Activated CD4-positive, alpha-beta T cell treated with anti-CD3 and anti-CD28 coated beads for 36 hours (primary cell): Measurements from ENCODE around the gene KIF3B. TPM values are rescaled to one million over a fixed set of nuclear protein-coding genes. Genes with fewer than 3 reads are reported as not detected.
"Not testable (repeated sequence)": the region's sequence is repeated elsewhere in the genome, so short reads cannot be mapped to it uniquely, and the experiment has no call there.

Source experiments
- ATAC-seq: fragments of 200-7000 bp; cut with Tn5 transposase; one replicate; pipeline ENCODE4 v1.10.0; 2021; ENCODE audit warnings: mild to moderate bottlenecking, moderate library complexity
- CTCF ChIA-PET: fragments of 350-600 bp; sonication (Branson Sonifier 250); formaldehyde crosslinking; loops from one replicate; lab custom pipeline; 2021; ENCODE audit warnings: antibody characterized with exemption; lab: Charles Lee
- POLR2A ChIA-PET: fragments of 350-600 bp; sonication (Branson Sonifier 250); formaldehyde crosslinking; loops from one replicate; lab custom pipeline; 2021; ENCODE audit warnings: antibody characterized with exemption, inconsistent platforms; lab: Charles Lee
- DNase-seq: peaks from one replicate; pipeline ENCODE4 v3.0.0-alpha.2; 2020
- H3K27ac Mint-ChIP-seq: one replicate; pipeline ENCODE4 v1.8.0; 2021; ENCODE audit warnings: mixed read lengths
- H3K27me3 Mint-ChIP-seq: one replicate; pipeline ENCODE4 v1.8.0; 2021; ENCODE audit warnings: mixed read lengths
- H3K36me3 Mint-ChIP-seq: one replicate; pipeline ENCODE4 v1.8.0; 2021; ENCODE audit warnings: low read depth, mixed read lengths
- H3K4me1 Mint-ChIP-seq: one replicate; pipeline ENCODE4 v1.8.0; 2021; ENCODE audit warnings: mixed read lengths
- H3K4me3 Mint-ChIP-seq: one replicate; pipeline ENCODE4 v1.8.0; 2021; ENCODE audit warnings: mild to moderate bottlenecking, moderate library complexity, mixed read lengths
- H3K9me3 Mint-ChIP-seq: one replicate; pipeline ENCODE4 v1.8.0; 2021; ENCODE audit warnings: low read depth, mixed read lengths
- intact Hi-C, 2 experiments: fragments of 100-400 bp; cut with DNase I in 1 of 2; cut with micrococcal nuclease in 1 of 2; formaldehyde crosslinking; loops; one replicate each; pipeline versions ENCODE4 v1.14.2 to v1.15.1; 2022 to 2024; cut with DNase I, micrococcal nuclease
- total RNA-seq, 2 experiments: library from RNA; stranded (reverse); gene quantifications; one replicate each; pipeline ENCODE4 v1.2.3, GENCODE V29; 2021

The KIF3B gene
- total RNA-seq, 2 experiments from 2014 or later: 39.9 to 40.7 TPM

GRCh38 chr20:32248043-32248442 is 29.4 kb upstream of the KIF3B start:
- ChIA-PET CTCF (no interaction called here), POLR2A (interaction anchor here (0.6 to 0.7 kb wide), 2 partner anchors 39 to 43 kb away, joined by 4 read pairs; no protein-coding TSS in a partner anchor)
- DNase-seq (peak; percentile 40), ATAC-seq (no peak)
- Mint-ChIP-seq H3K36me3 (peaks cover 8% of the 10 kb centered on the region), H3K9me3 (peaks cover 2% of the 10 kb centered on the region), H3K27ac (peak overlapping the region; percentile 78), H3K27me3 (no peaks in the 10 kb centered on the region), H3K4me3 (no peak overlapping the region), H3K4me1 (peaks cover 66% of the 10 kb centered on the region)
- intact Hi-C loops: loop anchor here in 1 of 2 experiments (2.0 kb wide), 1 partner anchor 85 kb away; no protein-coding TSS in a partner anchor

GRCh38 chr20:32249030-32249738 is 28.3 kb upstream of the KIF3B start:
- H3K9me3 Mint-ChIP-seq: peaks cover 8% of the 10 kb centered on the region
- no peaks in the 10 kb centered on the region for H3K27me3 Mint-ChIP-seq
- ATAC-seq (peak; percentile 67), DNase-seq (peak; percentile 60)
- ChIA-PET CTCF (no interaction called here), POLR2A (interaction anchor here (0.5 to 1.0 kb wide), 4 partner anchors 28 to 68 kb away, joined by 3 read pairs; partner anchors contain the start of gene KIF3B)
- peak overlapping the region; percentile 28 for H3K4me3 Mint-ChIP-seq
- intact Hi-C loops: loop anchor here (1.0 to 2.0 kb wide), 5 partner anchors 17 to 106 kb away; partner anchors contain the start of gene KIF3B (in 1 of the 2)
- peaks cover 75% of the 10 kb centered on the region for H3K4me1 Mint-ChIP-seq
- peaks cover 10% of the 10 kb centered on the region for H3K36me3 Mint-ChIP-seq
- H3K27ac Mint-ChIP-seq: peak overlapping the region; percentile 84

- CTCF ChIA-PET: interaction anchor here (1.3 kb wide), 1 partner anchor 16 kb away, joined by 3 read pairs; no protein-coding TSS in a partner anchor
- no peak for ATAC-seq
- intact Hi-C loops: loop anchor here in 1 of 2 experiments (10.0 kb wide), 1 partner anchor 713 kb away; no protein-coding TSS in a partner anchor
- Mint-ChIP-seq H3K36me3 (peaks cover 10% of the 10 kb centered on the region), H3K27me3 (no peaks in the 10 kb centered on the region), H3K9me3 (peaks cover 8% of the 10 kb centered on the region), H3K4me3 (peak overlapping the region; percentile 65), H3K27ac (peak overlapping the region; percentile 98), H3K4me1 (peaks cover 74% of the 10 kb centered on the region)
- POLR2A ChIA-PET: interaction anchor here (0.6 to 1.8 kb wide), 3 partner anchors 34 to 205 kb away, joined by 3 to 30 read pairs (median 3); no protein-coding TSS in a partner anchor
- peak; percentile 32 for DNase-seq
These were observed 26.0 kb upstream of the KIF3B start for GRCh38 chr20:32251470-32251869.

GRCh38 chr20:32252189-32252588 is 25.3 kb upstream of the KIF3B start:
- H3K4me1 Mint-ChIP-seq: peaks cover 77% of the 10 kb centered on the region
- intact Hi-C loops: loop anchor here (1.0 to 10.0 kb wide), 9 partner anchors 25 to 713 kb away; partner anchors contain the start of genes ASXL1 (in 1 of the 2), KIF3B (in 1 of the 2), PLAGL2 (in 1 of the 2) and POFUT1 (in 1 of the 2)
- peak; percentile 72 for ATAC-seq

GRCh38 chr20:32260973-32261372 is 16.5 kb upstream of the KIF3B start:
- CTCF ChIA-PET: interaction anchor here (0.9 kb wide), 1 partner anchor 31 kb away, joined by 3 read pairs; no protein-coding TSS in a partner anchor
- H3K27me3 Mint-ChIP-seq, intact Hi-C loops, DNase-seq, H3K4me3 Mint-ChIP-seq, H3K9me3 Mint-ChIP-seq, ATAC-seq, POLR2A ChIA-PET, H3K36me3 Mint-ChIP-seq, H3K27ac Mint-ChIP-seq: not testable (repeated sequence)
- peaks cover 13% of the 10 kb centered on the region for H3K4me1 Mint-ChIP-seq

More at GRCh38 chr20:32252189-32252588, 25.3 kb upstream of the KIF3B start:
- POLR2A ChIA-PET: interaction anchor here (0.6 to 1.8 kb wide), 5 partner anchors 12 to 48 kb away, joined by 3 to 30 read pairs (median 3); no protein-coding TSS in a partner anchor
- peak; percentile 93 for DNase-seq
- H3K9me3 Mint-ChIP-seq: peaks cover 8% of the 10 kb centered on the region
- peak overlapping the region; percentile 98 for H3K27ac Mint-ChIP-seq
- CTCF ChIA-PET: interaction anchor here (1.0 to 2.5 kb wide), 3 partner anchors 12 to 34 kb away, joined by 3 to 11 read pairs (median 3); no protein-coding TSS in a partner anchor
- peaks cover 10% of the 10 kb centered on the region for H3K36me3 Mint-ChIP-seq
- H3K27me3 Mint-ChIP-seq: no peaks in the 10 kb centered on the region
- peak overlapping the region; percentile 65 for H3K4me3 Mint-ChIP-seq

GRCh38 chr20:32261644-32262043 is 15.8 kb upstream of the KIF3B start:
- DNase-seq: no peak
- POLR2A ChIA-PET: no interaction called here

GRCh38 chr20:32263398-32263954 is 14.0 kb upstream of the KIF3B start:
- Mint-ChIP-seq H3K4me1 (no peaks in the 10 kb centered on the region), H3K36me3 (no peaks in the 10 kb centered on the region), H3K27me3 (no peaks in the 10 kb centered on the region), H3K4me3 (no peak overlapping the region), H3K27ac (no peak overlapping the region), H3K9me3 (no peaks in the 10 kb centered on the region)
- CTCF ChIA-PET: no interaction called here
- DNase-seq (no peak), ATAC-seq (no peak)
- intact Hi-C loops: no loop called here
- POLR2A ChIA-PET: no interaction called here

More at GRCh38 chr20:32261644-32262043, 15.8 kb upstream of the KIF3B start:
- no peak overlapping the region for H3K27ac Mint-ChIP-seq
- H3K4me1 Mint-ChIP-seq: peaks cover 8% of the 10 kb centered on the region
- no peaks in the 10 kb centered on the region for H3K27me3 Mint-ChIP-seq
- H3K9me3 Mint-ChIP-seq: no peaks in the 10 kb centered on the region
- CTCF ChIA-PET: interaction anchor here (0.6 kb wide), 1 partner anchor 128 kb away, joined by 3 read pairs; no protein-coding TSS in a partner anchor
- ATAC-seq: no peak
- H3K4me3 Mint-ChIP-seq: no peak overlapping the region
- intact Hi-C loops: no loop called here
- no peaks in the 10 kb centered on the region for H3K36me3 Mint-ChIP-seq

- intact Hi-C loops: no loop called here
- H3K4me1 Mint-ChIP-seq: peaks cover 12% of the 10 kb centered on the region
- H3K27ac Mint-ChIP-seq: no peak overlapping the region
- DNase-seq (no peak), ATAC-seq (no peak)
- POLR2A ChIA-PET: no interaction called here
- H3K9me3 Mint-ChIP-seq: peaks cover 2% of the 10 kb centered on the region
- H3K36me3 Mint-ChIP-seq: no peaks in the 10 kb centered on the region
- CTCF ChIA-PET: no interaction called here
- H3K27me3 Mint-ChIP-seq: no peaks in the 10 kb centered on the region
- H3K4me3 Mint-ChIP-seq: no peak overlapping the region
These were observed 5.8 kb upstream of the KIF3B start for GRCh38 chr20:32271620-32272019.

- Mint-ChIP-seq H3K4me1 (peaks cover 31% of the 10 kb centered on the region), H3K9me3 (peaks cover 2% of the 10 kb centered on the region), H3K4me3 (no peak overlapping the region), H3K36me3 (peaks cover 9% of the 10 kb centered on the region), H3K27me3 (no peaks in the 10 kb centered on the region), H3K27ac (no peak overlapping the region)
- no peak for ATAC-seq
- POLR2A ChIA-PET: interaction anchor here (0.6 kb wide), 1 partner anchor 296 kb away, joined by 5 read pairs; no protein-coding TSS in a partner anchor
- intact Hi-C loops: no loop called here
- CTCF ChIA-PET: no interaction called here
- no peak for DNase-seq
These were observed 3.1 kb upstream of the KIF3B start for GRCh38 chr20:32274359-32274758.

GRCh38 chr20:32275163-32275562 is 2.3 kb upstream of the KIF3B start:
- peaks cover 39% of the 10 kb centered on the region for H3K4me1 Mint-ChIP-seq
- POLR2A ChIA-PET, H3K27me3 Mint-ChIP-seq, H3K4me3 Mint-ChIP-seq, H3K9me3 Mint-ChIP-seq, ATAC-seq, DNase-seq, CTCF ChIA-PET, H3K27ac Mint-ChIP-seq: not testable (repeated sequence)
- H3K36me3 Mint-ChIP-seq: peaks cover 17% of the 10 kb centered on the region
- intact Hi-C loops: loop anchor here in 1 of 2 experiments (5.0 kb wide), 1 partner anchor 1717 kb away; the partner anchor contains the start of gene RALY

GRCh38 chr20:32278199-32278643 is 770 bp downstream of the KIF3B start:
- Mint-ChIP-seq H3K9me3 (peaks cover 2% of the 10 kb centered on the region), H3K27ac (peak overlapping the region; percentile 98), H3K4me3 (peak overlapping the region; percentile 91), H3K4me1 (peaks cover 63% of the 10 kb centered on the region), H3K36me3 (peaks cover 42% of the 10 kb centered on the region), H3K27me3 (no peaks in the 10 kb centered on the region)
- intact Hi-C loops: loop anchor here in 1 of 2 experiments (5.0 kb wide), 1 partner anchor 1714 kb away; the partner anchor contains the start of gene RALY
- ATAC-seq (peak; percentile 36), DNase-seq (peak; percentile 50)
- POLR2A ChIA-PET: interaction anchor here (0.9 to 1.1 kb wide), 2 partner anchors 26 to 46 kb away, joined by 3 read pairs; no protein-coding TSS in a partner anchor
- CTCF ChIA-PET: interaction anchor here (0.6 kb wide), 1 partner anchor 1547 kb away, joined by 3 read pairs; no protein-coding TSS in a partner anchor
